A172 (cell line): ENCODE data around the gene LRP2BP. TPM values are rescaled to one million over a fixed set of nuclear protein-coding genes. Genes with fewer than 3 reads are reported as not detected.

Experiments used
- DNase-seq: peaks from one replicate; pipeline ENCODE4 v3.0.0-alpha.2; 2015; ENCODE audit warnings: low spot score
- total RNA-seq: library from RNA; depleted of rRNA; stranded (reverse); fragments of >200 nt; shearing (Covaris generic); gene quantifications from 2 replicates; pipeline ENCODE4 v1.2.3, GENCODE V29; 2014

The LRP2BP gene
- total RNA-seq, 1 experiment from 2014 or later: 0.34 TPM

DNA sequence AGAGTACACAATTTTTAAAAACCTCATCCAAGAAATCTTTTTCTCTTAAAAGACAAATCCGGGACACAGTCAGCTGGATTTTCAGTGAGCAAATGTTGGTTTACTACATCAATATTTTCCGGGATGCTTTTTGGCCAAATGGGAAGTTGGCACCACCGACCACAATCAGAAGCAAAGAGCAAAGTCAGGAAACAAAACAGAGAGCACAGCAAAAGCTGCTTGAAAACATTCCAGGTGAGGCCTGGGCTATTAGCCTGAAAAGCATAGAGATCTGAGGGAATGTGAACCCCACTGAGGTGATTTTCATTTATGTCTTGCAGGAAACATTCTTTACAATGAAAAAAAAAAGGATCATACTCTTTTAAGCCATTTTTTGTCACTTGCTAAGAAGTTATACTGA is 33.9 kb downstream of the LRP2BP start:
- DNase-seq: no peak

DNA sequence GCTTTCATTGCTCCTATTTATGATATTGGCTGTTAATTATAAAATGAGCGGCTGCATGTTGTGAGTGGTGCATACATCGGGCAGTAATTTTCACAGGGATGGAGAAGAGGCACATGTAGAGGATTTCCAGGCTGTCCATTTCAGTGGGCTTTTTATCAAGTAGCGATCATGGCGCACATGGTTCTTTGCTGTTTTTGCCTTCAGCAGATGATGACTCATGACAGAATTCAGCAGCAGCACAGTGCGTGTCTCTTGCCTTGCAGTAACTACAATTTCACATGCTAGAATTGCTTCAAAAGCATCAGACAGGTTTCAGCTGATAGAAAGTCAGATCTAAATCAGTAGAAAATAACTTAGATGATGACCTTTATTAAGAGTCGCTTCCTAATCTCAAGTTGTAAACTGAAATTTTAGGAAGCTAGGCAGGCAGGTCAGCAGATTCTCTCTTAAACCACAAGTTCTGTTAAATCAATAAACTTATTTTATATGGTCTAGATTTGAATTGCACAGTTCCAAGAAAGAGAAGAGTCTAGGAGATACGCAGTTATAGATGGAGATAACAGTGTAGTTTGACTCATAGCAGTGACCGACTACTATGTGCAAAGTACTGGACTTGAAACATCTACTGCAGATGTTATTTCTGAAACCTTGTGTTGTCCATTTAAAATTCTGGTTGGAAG is 35.8 kb downstream of the LRP2BP start:
- DNase-seq: peak; percentile 64

DNA sequence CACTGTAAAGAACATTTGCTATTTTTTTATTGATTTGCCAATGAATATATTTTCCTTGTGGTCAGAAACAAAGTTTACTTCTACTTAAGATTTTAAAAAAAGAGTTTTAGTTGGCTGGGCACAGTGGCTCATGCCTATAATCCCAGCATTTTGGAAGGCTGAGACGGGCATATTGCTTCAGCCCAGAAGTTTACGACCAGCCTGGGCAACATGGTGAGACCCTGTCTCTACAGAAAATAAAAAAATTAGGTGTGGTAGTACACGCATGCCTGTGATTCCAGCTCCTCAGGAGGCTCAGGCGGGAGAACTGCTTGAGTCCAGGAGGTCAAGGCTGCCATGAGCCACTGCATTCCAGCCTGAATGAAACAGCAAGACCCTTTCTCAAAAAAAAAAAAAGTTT is 36.8 kb downstream of the LRP2BP start:
- DNase-seq: peak; percentile 37

DNA sequence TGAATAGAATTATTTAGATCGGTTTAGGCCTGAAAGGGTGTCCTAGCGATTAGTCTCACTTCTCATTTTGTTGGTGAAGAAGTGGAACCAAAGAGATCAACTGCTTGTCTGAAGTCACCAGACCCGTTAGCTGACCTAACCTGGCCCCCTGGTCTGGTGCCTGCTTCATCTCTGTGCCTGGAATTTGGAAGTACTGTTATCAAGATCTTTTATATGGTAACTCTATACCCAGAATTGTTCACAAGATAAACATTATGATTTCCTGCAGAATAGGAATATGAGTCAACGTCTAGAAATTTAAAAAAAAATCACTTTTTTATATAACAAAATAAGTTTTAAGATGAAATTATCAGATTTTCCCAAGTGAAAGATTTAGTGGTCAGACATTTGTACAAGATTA is 37.2 kb downstream of the LRP2BP start:
- peak; percentile 67 for DNase-seq

DNA sequence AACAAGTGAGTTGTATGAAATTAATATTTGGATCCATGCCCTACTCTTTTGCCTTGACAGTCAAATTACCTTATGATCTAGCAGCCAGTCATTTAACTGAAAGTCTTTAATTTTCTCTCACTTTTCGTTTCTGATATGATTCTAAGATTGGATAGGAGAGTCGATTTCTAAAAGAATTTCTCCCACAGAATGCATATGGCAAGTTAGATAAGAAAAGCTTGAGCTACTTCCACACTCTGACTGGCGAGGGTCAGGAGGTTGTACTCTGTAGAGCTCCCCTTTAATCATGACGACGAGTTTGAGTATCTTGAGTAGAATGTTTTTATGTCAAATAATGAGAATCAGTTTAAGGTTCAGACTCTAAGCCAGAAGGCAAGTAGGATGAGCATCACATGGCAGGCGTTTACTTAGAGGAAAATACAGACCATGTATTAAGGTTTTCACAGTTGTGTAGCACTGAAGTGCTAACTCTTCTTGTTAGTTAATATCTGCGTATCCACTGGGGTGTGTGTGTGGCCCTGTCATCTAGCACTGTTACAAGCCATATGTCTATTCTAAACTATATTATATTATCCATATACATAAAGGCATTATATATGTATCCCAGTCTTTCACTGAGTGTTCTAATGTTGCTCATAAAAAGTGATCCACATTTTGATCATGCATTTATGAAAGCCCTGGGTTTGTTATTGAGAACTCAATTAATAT is 37.8 kb downstream of the LRP2BP start:
- no peak for DNase-seq

DNA sequence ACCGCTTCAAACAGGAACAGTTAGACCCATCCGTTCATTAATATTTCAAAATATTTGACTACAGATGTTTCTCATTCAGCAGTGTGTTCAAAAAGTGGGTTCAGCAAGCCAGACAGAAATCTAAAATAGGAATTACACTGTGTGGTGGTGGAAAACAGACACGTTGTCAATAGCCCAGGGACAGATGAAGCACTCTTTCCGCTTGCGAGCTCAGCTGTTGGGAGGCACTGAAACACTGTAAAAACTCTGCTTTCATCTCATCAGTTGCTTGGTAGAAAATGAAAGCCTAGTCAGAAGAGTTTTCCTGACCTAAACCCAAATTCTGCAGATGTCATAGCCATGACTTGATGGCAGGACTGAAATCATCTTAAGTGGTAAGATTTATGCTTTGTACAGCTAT is 38.5 kb downstream of the LRP2BP start:
- no peak for DNase-seq

DNA sequence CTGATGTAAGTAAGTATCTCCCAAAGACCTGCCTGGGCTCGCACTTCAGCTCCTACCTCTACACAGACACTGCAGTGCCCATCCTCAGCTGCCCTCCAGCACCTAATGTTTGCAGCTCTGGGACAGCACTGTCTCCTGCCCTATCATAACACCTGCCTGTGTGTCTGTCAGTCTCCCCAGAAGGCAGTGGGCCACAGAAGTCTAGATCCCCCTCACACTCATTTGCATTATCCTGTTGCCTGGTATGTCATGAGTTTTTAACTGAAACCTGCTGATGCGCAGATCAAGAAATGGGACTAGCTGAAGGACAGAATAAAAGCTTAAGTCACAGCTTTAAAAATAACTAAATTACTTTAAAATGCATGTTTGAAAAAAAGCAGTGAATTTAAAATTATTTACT is 43.0 kb downstream of the LRP2BP start:
- no peak for DNase-seq

DNA sequence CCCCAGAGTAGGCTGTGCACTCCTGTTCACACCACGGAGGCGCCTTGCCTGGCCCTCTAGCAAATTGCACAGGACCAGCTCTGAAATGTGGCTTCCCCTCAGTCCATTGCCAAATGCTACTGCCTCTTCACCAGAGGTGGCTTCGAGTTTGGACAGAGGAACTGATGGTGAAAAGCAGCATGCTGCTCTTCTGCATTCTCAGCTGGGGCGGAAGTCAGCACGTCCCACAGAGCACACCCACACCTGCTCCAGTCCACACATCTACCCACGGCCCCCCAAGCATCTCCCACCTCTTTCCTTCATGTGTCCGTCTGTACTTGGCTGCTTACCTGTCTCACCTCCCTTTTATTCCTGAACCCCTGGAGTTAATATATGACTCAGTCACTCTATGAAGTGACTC is 43.5 kb downstream of the LRP2BP start:
- DNase-seq: no peak

DNA sequence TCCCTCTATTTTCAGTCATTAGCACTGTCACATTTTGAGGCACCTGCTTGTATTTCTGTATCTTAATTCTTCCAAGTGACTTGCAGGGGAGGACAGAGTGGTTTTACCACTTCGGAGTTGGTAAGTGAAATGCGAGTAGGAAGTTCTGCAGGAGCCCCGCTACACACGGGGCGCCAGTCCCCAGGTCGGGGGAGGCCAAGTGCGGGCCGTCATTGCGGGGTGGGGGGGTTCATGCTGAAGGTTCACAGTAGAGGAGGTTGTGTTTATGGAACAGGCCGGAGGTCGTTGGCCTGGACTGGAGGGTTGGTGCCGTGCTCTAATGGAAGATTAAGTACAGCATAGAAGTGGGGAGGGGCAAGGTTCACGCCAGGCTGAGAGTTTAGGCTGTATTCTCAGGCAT is 44.0 kb downstream of the LRP2BP start:
- no peak for DNase-seq

DNA sequence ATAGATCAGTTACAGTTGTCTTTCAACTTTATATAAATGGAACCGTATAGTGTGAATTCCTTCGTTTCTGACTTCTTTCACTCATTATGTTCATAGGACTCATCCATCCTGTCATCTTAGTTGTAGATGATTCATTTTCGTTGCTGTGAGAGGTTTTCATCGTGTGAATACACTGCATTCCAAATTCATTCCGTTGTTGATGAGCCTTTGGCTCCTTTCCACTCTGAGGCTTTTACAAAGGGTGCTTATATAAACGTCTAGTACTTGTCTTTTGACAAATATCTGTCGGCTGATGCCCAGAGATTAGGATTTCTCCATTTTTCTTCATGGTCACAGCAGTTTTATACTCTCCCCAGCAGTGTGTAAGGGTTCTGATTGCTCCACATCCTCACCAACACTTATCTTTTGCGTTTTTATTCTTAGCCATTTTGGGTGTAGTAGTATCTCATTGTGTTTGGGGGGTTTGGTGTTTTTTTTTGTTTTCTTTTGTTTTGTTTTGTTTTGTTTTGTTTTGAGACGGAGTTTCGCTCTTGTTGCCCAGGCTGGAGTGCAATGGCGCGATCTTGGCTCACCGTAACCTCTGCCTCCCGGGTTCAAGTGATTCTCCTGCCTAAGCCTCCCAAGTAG is 48.6 kb downstream of the LRP2BP start:
- peak; percentile 84 for DNase-seq

DNA sequence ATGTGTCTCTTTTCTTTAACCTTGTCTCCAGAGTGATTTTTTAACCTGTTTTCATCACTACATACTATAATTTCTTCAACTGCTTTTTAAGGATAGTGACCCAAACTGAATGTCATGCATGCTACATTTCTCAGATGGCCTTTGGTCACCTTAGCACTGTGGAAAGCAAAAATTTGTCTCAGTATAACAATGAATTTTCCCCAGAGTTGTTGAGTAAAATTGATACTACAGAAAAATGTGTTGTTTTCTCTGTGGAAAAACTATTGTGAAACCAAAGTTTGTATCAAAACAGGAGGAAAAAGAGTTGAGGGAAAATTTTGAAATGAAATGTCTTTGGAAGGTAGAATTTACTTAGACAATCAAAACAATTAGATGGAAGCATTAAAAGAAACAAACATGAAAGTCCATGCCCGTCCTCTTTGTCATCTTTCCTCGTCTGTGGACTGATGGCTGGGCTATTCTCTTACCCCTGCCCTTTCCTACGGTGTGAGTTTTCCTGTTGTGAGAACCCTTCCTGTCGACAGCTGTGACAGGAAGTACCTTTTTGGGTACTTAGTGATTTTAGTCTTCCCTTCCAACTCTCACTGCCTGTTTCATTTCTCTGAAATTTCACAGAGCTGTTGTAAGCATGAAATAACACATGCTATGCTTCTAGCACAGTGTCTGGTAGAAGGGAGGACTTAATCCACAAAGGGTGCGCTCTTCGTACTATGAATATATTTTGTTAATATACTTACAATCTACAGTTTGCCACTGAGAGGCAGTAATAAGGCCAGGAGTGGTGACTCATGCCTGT is 50.8 kb downstream of the LRP2BP start:
- DNase-seq: peak; percentile 34

DNA sequence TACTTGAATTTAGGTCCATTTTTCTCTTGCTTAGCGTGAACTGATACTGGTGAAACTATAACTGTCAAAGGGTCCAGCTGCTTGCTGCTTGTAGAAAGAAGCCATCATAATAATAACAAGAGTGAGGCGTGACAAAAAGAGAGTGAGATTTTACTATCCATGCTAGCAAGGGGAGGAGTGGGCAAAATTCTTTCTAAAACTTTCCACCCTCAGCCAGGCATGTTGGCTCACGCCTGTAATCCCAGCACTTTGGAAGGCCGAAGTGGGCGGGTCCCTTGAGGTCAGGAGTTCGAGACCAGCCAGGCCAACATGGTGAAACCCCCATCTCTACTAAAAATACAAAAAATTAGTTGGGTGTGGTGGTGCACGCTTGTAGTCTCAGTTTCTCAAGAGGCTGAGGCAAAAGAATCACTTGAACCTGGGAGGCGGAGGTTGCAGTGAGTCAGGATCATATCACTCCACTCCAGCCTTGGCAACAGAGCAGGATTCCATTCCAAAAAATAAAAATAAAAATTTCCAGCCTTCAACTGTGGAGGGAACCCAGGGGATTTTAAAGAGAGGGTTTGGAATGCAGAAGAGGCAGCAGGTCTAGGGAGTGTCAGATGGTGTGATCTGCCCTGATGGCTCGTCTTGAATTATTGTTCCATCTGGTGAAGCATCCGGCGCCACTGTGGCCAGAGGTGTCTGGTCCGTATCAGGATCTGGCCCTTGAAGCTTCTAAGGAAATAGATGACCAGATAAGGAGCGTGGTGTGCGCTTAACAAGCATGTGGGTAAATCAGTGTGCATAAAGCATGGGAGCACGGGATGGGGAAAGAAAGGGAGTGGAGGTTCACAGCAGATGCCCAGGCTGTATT is 51.8 kb downstream of the LRP2BP start:
- peak; percentile 91 for DNase-seq

DNA sequence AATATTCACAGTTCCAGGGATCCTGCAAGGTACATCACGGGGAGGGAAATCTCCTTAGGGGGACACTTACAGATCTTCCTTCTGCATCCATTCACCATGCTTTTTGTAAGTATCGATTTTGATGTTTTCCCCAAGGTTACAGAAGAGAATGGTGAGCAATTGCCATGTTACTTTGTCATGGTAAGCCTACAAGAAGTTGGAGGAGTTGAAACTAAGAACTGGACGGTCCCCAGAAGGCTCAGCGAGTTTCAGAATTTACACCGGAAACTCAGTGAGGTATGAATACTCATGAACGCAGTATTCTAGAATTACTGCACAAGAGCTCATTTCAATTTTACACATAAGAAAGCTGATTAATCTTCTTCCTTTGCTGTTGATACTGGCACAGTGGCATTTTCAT is 53.9 kb downstream of the LRP2BP start:
- DNase-seq: no peak

DNA sequence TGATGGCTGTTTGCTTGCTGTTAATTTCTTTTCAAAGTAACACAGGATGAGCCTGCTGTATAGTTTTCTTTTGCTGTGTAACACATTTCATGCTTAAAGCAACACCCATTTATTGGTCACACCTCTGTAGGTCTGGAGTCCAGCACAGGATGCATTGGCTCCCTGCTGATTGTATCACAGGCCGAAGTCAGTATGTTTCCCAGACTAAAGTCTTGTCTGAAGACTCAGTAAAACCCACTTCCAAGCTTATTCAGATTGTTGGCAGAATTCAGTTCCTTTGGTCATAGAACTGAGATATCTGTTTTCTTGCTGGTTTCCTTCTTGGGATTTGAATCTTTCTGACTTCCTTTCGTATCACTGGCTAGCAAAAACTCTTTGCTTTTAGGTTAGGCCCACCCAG is 54.3 kb downstream of the LRP2BP start:
- no peak for DNase-seq

DNA sequence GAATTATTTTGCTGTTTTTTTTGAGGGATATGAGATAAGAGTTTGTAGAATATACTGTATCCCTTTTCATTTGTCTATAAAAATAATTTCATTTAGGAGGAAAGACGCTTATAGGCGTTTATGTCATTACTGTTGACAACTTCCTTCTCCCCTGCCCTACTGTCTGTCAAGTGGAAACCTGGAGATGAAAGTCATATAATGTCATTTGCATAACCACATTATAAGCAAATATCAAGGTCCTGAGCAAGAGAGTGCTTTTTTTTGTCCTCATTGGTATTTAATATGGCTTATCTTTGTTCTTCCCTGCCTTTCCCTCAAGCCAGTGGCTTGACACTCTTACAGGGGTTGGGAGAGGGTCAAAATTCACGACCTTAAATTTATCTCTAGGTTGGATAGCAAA is 55.8 kb downstream of the LRP2BP start:
- DNase-seq: no peak

DNA sequence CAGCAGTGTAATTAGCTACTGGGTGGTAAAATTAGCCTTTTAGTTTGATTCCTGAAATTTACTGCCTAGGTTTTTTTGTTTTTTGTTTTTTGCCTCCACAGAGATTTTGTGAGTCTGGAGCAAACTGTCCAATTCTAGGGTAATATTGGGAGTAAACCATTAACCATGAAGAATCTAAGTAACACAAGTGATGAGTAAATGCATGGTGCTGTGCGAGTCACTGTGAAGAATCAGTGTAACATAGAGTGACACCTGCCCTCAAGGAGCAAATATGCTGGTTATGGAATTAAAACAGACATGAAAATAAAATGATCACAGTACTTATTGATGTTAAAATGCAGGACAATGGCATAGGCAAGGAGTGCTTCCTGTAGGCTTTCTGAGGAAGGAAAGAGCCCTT is 60.1 kb downstream of the LRP2BP start:
- DNase-seq: no peak

DNA sequence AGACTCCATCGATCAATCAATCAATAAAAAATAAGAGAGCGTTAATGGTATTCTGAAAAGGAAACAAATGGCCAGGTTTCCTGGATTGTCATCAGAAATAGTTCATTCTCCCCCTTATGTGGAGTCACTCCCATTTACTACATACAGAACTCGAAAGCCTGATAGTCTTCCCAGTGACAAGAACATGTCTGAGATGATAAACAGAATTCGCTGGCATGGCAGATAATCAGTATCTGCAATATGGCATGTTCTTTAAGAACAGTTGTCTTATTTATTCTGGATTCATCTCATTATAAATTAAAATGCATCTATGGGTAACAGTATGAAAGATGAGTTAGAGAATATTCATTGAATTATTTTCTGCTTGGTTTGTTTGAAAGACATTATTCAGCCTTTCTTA is 61.4 kb downstream of the LRP2BP start:
- no peak for DNase-seq

DNA sequence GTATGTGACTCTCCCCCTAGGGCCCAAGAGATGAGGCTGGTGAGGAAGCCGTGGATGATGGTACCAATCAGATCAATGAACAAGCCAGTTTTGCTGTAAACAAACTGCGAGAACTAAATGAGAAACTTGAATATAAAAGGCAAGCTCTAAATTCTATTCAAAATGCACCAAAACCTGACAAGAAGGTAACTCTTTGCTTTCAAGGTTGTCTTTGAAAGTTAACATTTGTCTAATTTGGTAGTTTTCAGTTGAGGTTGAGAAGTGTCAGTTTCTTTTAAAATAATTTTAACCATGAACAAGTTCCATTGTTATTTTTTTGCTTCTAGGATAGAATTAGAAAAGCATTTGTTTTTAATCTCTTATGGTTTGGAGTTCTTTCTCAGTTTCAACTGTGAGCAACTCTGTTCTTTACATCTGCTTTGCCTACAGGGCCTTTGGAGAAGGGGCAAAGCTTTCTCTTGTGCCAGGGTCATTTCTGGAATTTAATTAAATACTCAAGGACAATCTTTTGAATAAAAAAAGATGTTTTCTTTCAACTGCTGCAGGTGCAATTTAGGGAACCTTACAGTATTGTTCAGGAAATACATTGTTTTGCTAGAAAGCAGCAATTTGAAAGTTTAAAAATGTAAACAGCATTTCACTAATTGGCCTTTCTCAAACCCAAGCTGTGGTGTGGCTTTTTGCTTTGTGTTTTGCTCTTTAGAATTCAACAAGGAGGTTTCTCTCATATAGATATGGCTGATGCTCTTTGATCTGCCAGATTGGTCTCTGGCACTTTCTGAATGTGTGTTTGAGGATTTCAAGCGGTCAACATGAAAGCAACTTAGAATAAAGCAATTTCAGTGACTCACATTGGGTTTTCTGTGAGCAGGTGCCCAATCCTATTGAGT is 62.9 kb downstream of the LRP2BP start:
- DNase-seq: no peak

DNA sequence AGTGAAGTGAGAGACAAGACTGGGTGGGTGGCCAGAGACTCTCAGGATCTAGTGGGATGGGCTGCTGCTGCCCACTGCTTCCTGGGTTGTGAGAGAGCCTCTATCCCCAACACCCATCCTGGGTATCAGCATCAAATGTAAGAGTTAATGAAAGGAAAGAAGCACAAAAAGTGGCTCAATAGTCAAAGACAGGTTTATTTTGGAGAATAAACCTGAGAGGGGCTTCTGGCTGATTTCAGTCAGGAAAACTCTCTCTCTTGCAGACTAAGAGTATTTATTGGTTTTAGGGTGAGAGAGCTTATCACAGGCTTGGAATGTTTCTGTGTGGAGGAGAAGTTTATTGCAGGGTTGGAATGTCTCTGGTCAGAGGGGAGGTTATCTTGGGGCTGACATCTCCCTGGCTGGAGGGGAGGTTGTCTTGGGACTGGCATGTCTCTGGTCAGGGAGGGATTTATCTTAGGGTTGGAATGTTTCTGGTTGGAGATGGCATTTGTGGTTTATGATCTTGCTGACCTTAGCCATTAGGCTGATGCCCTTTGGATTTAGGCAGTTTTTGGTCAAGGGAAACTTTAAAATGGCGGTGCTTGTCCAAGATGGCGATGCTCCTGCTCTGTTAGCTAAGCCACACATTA is 65.7 kb downstream of the LRP2BP start:
- DNase-seq: peak; percentile 67

DNA sequence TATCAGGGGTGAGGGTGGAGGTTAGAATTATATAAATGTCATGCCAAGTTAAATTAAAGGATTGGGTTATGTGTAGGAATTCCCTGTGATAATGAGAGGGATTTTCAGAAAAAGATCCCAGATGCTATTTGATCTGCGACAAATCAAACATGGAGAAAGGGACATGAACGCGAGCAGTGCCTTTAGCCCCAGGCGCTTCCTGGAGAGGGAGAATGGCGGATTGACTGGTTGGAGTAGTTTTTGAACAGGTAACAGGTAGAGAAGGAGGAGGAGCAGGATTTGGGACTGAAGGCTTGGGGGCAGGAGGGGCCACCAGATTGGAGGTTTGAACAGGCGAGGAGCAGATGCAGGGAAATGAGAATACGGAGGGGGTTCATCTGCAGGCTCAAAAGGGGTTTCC is 67.1 kb downstream of the LRP2BP start:
- no peak for DNase-seq
